Natural killer cell (primary cell): Measurements from ENCODE around the gene ZNF304. TPM values are rescaled to one million over a fixed set of nuclear protein-coding genes. Genes with fewer than 3 reads are reported as not detected.

ENCODE experiments used
- ATAC-seq, 3 donors: fragments of 150-1000 bp in 2 of 3; fragments of 200-7000 bp in 1 of 3; cut with Tn5 transposase; 1 replicate in 1 of 3; 2 replicates in 2 of 3; pipeline ENCODE4 v1.10.0; 2021; ENCODE audit warnings: mild to moderate bottlenecking in 2 of 3, moderate library complexity in 2 of 3
- DNase-seq, 2 donors: peaks; one replicate each; pipeline versions ENCODE4 v3.0.0 to v3.0.0-alpha.2; 2013 to 2021; ENCODE audit warnings: mixed read lengths in 1 of 2
- H3K27ac ChIP-seq: one replicate; pipeline ENCODE4 v1.5.1; 2013; ENCODE audit warnings: mild to moderate bottlenecking, low read length
- H3K27me3 ChIP-seq: one replicate; pipeline ENCODE4 v1.6.1; 2013; ENCODE audit warnings: low read length; ENCODE audit not compliant: control insufficient read depth, insufficient read depth
- H3K36me3 ChIP-seq: one replicate; pipeline ENCODE4 v1.6.1; 2013; ENCODE audit warnings: low read length; ENCODE audit not compliant: control insufficient read depth, insufficient read depth
- H3K4me1 ChIP-seq: one replicate; pipeline ENCODE4 v1.6.1; 2013; ENCODE audit warnings: low read length; ENCODE audit not compliant: control insufficient read depth, insufficient read depth
- H3K4me3 ChIP-seq: one replicate; pipeline ENCODE4 v1.5.1; 2013; ENCODE audit warnings: low read length
- H3K9me3 ChIP-seq: one replicate; pipeline ENCODE4 v1.6.1; 2013; ENCODE audit warnings: low read length; ENCODE audit not compliant: control insufficient read depth, insufficient read depth
- H3K27ac Mint-ChIP-seq, 2 donors: one replicate each; pipeline ENCODE4 v1.8.0; 2022; ENCODE audit warnings: mild to moderate bottlenecking in 2 of 2, mixed read lengths in 2 of 2, moderate library complexity in 1 of 2
- H3K27me3 Mint-ChIP-seq, 2 donors: one replicate each; pipeline ENCODE4 v1.8.0; 2022; ENCODE audit warnings: low read depth in 2 of 2, mixed read lengths in 2 of 2
- H3K36me3 Mint-ChIP-seq: one replicate; pipeline ENCODE4 v1.8.0; 2022; ENCODE audit warnings: mixed read lengths
- H3K4me1 Mint-ChIP-seq, 2 donors: one replicate each; pipeline ENCODE4 v1.8.0; 2022; ENCODE audit warnings: mixed read lengths in 2 of 2
- H3K4me3 Mint-ChIP-seq: one replicate; pipeline ENCODE4 v1.8.0; 2022; ENCODE audit warnings: mild to moderate bottlenecking, moderate library complexity, mixed read lengths
- H3K9me3 Mint-ChIP-seq, 2 donors: one replicate each; pipeline ENCODE4 v1.8.0; 2022; ENCODE audit warnings: mixed read lengths in 2 of 2
- WGBS: methylation state at CpG from one replicate; pipeline ENCODE4 v1.1.7; 2013; ENCODE audit warnings: missing lambda C conversion rate; ENCODE audit not compliant: insufficient coverage; 5-methylcytosine and 5-hydroxymethylcytosine counted together
- intact Hi-C: fragments of 100-400 bp; cut with micrococcal nuclease; formaldehyde crosslinking; loops from one replicate; pipeline ENCODE4 v1.14.2; 2022
- total RNA-seq, 4 donors: library from RNA; stranded (reverse); fragments of 120-200 nt in 1 of 4; gene quantifications; one replicate each; pipeline versions ENCODE4 v1.2.3 to v1.2.4, GENCODE V29; 2013 to 2022
- TF ChIP-seq, protein P1 (sequence below): fragments of 200-600 bp; IDR thresholded peaks from one replicate; pipeline ENCODE4 v1.8.0; 2022; ENCODE audit warnings: antibody characterized with exemption

ZNF304 gene
- total RNA-seq, 3 donors from 2014 or later (not counting 1 experiment from before 2014, with no cell fraction given): 6.6 to 10.7 (median 9.2) TPM

DNA sequence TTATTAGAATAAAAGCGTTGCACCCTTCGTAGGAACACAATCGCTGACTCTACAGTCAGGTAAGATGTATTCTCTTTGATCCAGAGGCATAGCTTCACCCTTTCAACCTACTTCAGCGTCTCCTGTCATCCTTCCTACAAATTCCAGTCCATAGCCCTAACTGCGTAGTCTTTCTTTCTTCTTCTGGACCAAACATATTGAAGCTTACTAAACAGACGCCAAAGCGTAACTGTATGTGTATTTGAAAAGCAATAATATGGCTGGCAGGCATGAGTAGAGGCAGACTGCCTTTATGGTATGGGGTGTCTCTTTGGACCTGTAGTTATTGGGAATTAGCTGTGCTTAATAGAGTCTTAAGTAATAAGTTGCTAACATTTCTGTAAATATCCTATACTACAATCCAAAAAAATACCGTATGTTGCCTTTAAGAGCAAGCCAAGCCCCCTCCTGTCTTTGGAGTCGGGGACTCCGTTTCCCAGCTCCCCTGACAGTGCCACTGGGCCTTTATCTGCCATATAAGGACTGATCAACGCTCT is 38.2 kb downstream of the ZNF304 start:
- peaks cover 19% of the 10 kb centered on the region for H3K4me1 ChIP-seq
- H3K27me3 ChIP-seq: no peaks in the 10 kb centered on the region
- Mint-ChIP-seq H3K4me1 (peaks cover 30 to 43% of the 10 kb centered on the region in 2 donors), H3K36me3 (peaks cover 3% of the 10 kb centered on the region), H3K9me3 (no peaks in the 10 kb centered on the region), H3K27ac (peak overlapping the region; percentile 97 to 98), H3K27me3 (peaks cover 0 to 4% of the 10 kb centered on the region in 2 donors), H3K4me3 (peak overlapping the region; percentile 94)
- peaks cover 8% of the 10 kb centered on the region for H3K36me3 ChIP-seq
- H3K27ac ChIP-seq: peak overlapping the region; percentile 95
- DNase-seq (no peak), ATAC-seq (no peak)
- no peaks in the 10 kb centered on the region for H3K9me3 ChIP-seq
- WGBS: 59% methylated on average over 10 of the region's 11 CpGs
- TF ChIP-seq, protein P1, sequence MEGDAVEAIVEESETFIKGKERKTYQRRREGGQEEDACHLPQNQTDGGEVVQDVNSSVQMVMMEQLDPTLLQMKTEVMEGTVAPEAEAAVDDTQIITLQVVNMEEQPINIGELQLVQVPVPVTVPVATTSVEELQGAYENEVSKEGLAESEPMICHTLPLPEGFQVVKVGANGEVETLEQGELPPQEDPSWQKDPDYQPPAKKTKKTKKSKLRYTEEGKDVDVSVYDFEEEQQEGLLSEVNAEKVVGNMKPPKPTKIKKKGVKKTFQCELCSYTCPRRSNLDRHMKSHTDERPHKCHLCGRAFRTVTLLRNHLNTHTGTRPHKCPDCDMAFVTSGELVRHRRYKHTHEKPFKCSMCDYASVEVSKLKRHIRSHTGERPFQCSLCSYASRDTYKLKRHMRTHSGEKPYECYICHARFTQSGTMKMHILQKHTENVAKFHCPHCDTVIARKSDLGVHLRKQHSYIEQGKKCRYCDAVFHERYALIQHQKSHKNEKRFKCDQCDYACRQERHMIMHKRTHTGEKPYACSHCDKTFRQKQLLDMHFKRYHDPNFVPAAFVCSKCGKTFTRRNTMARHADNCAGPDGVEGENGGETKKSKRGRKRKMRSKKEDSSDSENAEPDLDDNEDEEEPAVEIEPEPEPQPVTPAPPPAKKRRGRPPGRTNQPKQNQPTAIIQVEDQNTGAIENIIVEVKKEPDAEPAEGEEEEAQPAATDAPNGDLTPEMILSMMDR: no peak
- peak overlapping the region; percentile 81 for H3K4me3 ChIP-seq
- intact Hi-C loops: loop anchor here (1.0 to 10.0 kb wide), 6 partner anchors 22 to 616 kb away; partner anchors contain the start of genes TRAPPC2B, ZNF17, ZNF304 and ZNF547

DNA sequence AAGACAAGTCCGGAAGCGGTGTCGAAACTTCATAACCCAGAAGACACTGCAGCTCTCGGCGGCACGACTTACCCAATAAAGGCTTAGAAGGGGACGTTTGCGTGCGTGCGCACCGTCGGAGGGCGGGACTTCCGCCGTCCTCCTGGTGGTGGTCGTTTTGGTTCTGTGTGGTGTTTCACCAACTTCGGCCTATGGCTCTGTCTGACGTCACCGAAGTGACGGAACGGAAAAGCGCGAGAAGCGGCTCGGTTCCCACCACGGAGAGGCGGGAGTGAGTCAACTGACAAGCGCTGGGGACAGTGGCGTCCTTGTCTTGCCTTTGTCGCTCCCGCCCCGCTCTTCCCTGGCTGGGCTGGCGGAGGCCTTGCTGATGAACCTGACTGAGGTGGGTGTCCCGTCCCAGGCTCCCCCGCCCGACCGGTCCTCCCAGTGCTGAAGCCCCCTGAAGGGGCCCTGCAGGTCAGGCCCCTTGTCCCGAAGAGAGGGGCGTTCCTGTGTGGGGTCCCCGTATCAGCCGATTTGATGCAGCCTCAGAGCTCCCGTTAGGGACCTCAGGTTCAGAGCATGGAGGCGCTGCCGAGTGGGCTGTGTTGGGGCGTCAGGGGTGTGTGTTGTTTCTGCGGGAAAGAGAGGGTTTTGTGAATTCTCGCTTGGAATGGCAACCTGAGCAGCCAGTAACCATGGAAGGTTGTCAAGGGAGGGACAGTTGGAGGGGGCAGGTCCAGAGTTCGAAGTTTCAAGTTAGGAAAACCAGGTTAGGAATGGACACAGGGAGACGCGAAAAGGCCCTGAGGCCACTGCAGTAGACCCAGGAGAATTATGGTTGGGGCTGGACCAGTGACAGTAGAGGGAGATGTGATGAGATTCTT is 38.9 kb downstream of the ZNF304 start, which contains the start of gene ZNF548:
Gene ZNF548 (plus strand): TSS at position 125 of the 869 bp plus-strand sequence. CDS start 246 bp downstream, at position 371.
- peak; percentile 90 to 98 (median 92) for ATAC-seq
- Mint-ChIP-seq H3K27ac (peak within 1 kb of the TSS; percentile 97 to 98), H3K4me3 (peak within 1 kb of the TSS; percentile 94), H3K4me1 (peaks cover 37 to 48% of the 10 kb centered on the region in 2 donors), H3K27me3 (peaks cover 0 to 4% of the 10 kb centered on the region in 2 donors), H3K9me3 (no peaks in the 10 kb centered on the region), H3K36me3 (peaks cover 10% of the 10 kb centered on the region)
- no peaks in the 10 kb centered on the region for H3K9me3 ChIP-seq
- H3K4me3 ChIP-seq: peak within 1 kb of the TSS; percentile 81
- H3K36me3 ChIP-seq: peaks cover 8% of the 10 kb centered on the region
- no peaks in the 10 kb centered on the region for H3K27me3 ChIP-seq
- 1% methylated on average over 50 of the region's 50 CpGs for WGBS
- H3K27ac ChIP-seq: peak within 1 kb of the TSS; percentile 95
- peaks cover 23% of the 10 kb centered on the region for H3K4me1 ChIP-seq
- peak; percentile 99 for DNase-seq
- TF ChIP-seq, protein P1: no peak
- intact Hi-C loops: loop anchor here (1.0 to 10.0 kb wide), 6 partner anchors 21 to 615 kb away; partner anchors contain the start of genes TRAPPC2B, ZNF17, ZNF304 and ZNF547

DNA sequence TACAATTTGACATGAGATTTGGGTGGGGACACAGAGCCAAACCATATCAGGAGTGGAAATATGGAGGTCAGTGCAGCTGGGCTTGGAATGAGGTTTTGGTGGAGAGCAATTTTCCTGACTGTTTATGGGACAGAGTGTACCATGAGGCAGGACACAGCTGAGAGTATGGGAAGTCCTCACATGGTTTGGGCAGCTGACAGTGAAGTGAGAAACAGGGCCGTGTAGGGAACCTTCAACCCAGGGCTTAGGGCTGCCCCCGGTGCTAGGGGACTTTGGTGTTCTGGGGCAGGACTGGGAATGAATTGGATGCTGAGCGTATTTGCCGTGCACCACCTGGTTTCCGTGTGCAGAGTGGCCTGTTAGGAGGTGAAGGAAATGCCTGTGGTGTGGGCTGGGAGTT is 44.6 kb downstream of the ZNF304 start:
- Histone ChIP-seq H3K27me3 (no peaks in the 10 kb centered on the region), H3K27ac (no peak overlapping the region), H3K36me3 (peaks cover 47% of the 10 kb centered on the region), H3K9me3 (peaks cover 6% of the 10 kb centered on the region), H3K4me1 (peaks cover 10% of the 10 kb centered on the region), H3K4me3 (no peak overlapping the region)
- no peak for ATAC-seq
- Mint-ChIP-seq H3K4me1 (peaks cover 40 to 43% of the 10 kb centered on the region in 2 donors), H3K36me3 (peaks cover 54% of the 10 kb centered on the region), H3K27me3 (no peaks in the 10 kb centered on the region), H3K4me3 (no peak overlapping the region), H3K27ac (peak overlapping the region in 1 of 2 donors; percentile 74), H3K9me3 (no peaks in the 10 kb centered on the region)
- DNase-seq: no peak
- TF ChIP-seq, protein P1: no peak
- intact Hi-C loops: no loop called here
- WGBS: 93% methylated on average over 5 of the region's 5 CpGs
